GM12872 (cell line): ENCODE results near the gene NTRK1.

Experiments
- TF ChIP-seq, protein P1 (sequence below): IDR thresholded peaks from 3 replicates; pipeline ENCODE4 v1.5.1; 2011; ENCODE audit warnings: low read depth, mild to moderate bottlenecking, low read length, moderate library complexity; ENCODE audit not compliant: insufficient read depth

NTRK1 gene

DNA sequence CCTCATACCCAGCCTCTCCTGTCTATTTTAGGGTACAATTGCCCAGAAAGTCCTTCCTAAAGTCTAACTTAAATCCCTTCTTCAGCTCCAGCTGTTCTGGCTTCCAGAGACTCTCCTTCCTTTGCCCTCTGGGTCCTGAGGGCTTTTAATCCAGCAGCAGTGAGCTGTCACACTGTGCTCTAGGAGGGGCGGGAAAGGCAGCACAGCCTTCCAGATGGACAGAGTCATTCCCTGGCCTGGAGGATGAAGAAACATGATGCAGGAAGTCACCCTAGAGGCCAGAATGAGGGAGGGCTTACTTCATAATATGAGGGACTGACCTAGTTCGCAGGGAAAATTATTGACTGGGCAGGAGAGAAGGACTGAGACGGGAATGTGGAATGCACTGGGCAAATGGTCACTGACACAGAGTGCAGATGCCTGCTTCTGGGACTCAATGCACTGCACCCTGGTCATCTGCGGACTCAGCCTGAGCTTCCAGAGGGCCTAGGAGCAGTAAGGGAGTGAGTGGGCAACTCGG is 45.3 kb upstream of the NTRK1 start:
- TF ChIP-seq, protein P1, sequence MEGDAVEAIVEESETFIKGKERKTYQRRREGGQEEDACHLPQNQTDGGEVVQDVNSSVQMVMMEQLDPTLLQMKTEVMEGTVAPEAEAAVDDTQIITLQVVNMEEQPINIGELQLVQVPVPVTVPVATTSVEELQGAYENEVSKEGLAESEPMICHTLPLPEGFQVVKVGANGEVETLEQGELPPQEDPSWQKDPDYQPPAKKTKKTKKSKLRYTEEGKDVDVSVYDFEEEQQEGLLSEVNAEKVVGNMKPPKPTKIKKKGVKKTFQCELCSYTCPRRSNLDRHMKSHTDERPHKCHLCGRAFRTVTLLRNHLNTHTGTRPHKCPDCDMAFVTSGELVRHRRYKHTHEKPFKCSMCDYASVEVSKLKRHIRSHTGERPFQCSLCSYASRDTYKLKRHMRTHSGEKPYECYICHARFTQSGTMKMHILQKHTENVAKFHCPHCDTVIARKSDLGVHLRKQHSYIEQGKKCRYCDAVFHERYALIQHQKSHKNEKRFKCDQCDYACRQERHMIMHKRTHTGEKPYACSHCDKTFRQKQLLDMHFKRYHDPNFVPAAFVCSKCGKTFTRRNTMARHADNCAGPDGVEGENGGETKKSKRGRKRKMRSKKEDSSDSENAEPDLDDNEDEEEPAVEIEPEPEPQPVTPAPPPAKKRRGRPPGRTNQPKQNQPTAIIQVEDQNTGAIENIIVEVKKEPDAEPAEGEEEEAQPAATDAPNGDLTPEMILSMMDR, result no peak

DNA sequence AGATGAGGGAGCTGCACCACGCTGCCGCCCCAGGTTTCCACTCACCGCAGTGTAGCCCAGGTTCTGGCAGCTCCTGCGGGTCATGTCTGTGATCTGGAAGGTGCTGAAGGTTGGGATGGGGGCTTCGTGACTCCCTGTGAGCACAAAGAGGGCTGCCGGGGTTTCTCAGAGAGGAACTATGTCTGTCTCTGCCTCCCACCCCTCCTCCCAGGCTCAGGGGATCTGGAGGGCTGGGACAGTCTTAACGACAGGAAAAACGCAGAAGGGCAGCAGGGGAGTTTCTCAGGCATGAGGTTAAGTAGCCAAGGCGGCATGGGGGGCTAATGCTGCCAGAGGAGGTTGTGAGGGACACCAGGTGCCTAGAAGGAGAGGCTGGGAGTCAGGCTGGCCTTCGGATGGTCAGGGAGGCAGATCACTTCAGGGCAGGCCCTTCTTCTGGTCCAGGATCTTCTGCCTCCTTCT is 44.7 kb upstream of the NTRK1 start:
- TF ChIP-seq, protein P1, result no peak

DNA sequence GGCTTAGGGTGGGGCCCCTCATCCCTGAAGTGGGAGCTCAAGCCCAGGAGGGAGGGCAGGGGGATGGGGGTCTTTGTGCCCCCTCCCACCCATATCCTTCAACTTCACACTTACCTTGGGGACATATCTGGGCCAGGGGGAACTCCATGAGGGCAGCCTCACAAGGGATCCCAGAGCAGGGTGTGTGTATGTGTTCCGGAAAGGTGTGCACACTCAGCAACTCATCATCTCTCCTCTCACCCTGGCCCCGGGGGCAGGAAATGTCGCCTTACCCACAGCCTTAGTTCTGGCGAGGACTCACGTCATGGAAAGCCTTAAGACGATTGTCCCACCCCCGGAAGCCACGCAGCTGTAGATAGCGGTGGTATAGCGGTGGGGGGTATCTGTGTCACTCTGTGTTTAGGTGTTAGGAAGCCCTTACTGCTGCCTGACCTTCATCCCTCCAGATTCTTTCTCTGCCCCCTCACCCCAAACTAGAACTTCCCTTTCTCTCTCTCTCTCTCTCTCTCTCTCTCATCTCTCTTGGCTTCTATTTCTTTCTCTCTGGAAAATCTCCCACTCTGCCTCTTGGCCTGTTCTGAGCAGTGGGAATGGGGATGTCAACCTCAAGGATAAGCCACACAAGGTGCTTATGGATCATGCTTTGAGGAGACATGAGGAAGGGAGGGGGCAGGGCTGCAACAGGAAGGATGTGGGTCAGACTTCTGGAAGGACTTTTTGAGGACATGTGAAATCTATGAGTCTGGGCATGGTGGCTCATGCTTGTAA is 43.9 kb upstream of the NTRK1 start, which contains the start of gene SH2D2A:
Gene SH2D2A, minus strand, starts transcription at position 288 of the 768 bp plus-strand sequence. Its CDS starts 140 bp downstream, at position 148.
- TF ChIP-seq, protein P1, result no peak

DNA sequence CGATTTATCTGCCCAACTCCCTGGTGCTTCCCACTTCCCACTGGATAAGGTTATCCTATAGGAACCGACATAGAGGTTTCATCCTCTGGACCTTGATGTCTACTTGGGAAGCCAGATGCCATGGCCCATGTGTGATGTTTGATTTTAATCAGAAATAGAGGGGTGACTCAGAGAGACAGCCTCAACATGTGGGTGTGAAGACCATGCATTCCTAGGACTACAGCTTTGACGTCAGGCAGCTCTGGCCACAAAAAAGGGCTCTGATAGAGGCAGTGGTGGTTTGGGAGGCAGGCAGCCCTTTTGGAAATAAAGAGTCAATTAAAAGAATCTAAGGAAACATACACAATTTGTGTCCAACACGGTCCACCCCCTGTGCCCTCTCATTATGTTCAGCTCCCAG is 38.9 kb upstream of the NTRK1 start:
- TF ChIP-seq, protein P1, result no peak

DNA sequence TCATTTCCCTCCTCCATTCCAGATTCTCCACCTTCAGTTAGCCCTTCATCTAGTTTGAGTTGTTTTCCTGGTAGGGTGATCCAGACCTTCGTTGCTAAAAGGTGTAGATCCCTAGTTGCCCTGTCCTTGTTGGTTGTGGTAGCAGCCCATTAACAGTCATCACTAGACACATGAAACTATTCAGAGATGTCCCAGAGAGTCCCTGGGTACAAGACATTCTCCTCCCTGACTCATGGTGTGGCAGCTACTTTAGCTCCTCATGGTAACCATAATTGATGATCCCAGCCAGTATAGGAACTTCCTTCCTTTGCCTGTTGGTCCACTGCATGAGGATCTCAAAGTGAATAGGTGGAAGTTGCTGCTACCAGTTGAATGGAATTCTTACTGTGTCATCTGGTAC is 38.0 kb upstream of the NTRK1 start:
- TF ChIP-seq, protein P1, result no peak

DNA sequence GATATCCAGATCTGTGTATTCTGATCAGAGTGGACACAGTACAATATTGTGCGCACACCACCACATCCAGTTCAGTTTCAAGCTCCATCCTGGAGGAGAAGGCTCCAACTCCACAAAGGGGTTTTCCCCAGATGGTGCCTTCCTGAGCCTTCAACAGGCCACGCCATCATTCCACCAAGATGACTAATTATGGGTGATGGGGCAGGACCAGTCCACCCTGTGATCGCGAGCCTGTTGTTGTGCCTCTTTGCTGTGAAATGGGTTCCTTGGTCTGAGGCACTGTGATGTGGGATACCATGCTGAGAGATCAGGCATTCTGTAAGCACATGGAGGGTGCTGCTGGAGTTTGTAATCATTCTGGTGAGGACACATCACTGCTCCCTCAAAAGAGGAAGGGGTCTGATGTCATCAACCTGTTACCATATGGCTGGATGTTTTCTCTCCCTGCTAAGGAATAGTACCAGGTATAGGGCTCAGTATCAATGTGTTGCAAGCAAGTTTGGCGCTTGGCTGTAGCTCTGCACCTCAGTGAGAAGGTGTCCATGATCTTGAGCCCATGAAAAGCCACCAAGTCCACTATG is 37.4 kb upstream of the NTRK1 start:
- TF ChIP-seq, protein P1, result no peak

DNA sequence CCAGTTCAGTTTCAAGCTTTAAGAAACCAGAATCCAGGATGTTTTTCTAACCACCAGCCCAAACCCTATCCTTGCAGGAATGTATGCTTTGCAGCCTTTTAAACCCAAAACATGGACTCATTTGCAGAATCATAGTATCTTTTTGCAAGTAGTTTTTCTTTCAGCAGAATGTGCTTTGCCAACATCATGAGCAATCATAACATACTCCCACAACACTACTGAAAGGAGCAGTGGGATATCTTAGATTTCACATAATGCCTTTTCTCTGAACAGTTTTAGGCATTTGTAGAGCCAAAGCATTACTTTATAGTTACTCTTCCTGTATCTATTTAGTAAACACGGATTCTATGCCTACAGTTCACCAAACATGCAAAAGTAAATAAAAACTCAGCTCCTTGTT is 34.0 kb upstream of the NTRK1 start:
- TF ChIP-seq, protein P1, result no peak
